Colon (tissue), 2 donors: ENCODE results near the gene FAM222B.

Experiments used
- FAIRE-seq: peaks from 2 replicates; lab custom pipeline; 2012; peaks lifted over from hg19 to GRCh38; lab: Jason Lieb, UNC
- donor health status: control.
- donor health status: control.

The FAM222B gene

DNA sequence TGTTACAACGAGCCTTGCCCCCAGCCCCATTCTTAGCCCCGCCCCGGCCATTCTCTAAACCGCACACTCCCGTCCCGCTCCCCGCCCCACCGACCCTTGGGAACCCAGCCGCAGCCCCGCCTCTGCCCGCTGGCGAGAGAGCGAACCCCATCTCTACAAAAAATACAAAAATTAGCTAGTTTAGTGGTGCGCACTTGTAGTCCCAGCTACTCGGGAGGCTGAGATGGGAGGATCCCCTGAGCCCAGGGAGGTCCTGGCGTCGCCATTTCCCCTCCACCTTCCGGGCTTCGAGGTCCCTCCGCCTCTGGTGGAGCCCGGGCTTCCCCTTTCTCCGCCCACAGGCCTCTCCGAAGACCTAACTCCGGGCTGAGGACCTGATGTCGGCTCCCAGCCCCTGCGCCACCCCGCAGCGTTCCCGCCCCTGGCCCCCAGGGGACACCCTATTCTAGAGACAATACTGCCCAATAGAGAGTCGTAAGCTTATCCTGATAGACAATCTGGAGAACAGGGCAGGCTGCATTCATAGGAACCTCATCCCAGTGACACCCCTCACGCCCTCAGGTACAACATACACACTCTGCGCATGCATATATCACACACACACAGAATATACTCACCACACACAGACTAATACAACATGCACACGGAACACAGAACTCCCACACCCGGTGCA lies 130.4 kb downstream of the FAM222B start:
- no peak for FAIRE-seq

DNA sequence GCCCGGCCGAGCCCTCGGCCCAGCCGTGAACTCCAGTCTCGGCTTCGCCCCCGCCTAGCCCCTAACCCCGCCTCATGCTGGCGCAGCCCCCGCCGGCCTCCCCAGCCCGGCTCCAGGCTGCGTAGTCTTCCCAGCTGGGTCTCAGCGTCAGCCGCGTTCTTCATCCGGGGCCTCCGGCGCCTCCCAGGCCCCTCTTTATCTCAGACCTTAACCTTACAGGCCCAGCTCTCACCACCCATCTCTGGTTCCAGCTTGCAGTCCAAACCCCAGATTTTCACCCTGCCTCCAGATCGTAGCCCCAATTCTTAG lies 130.9 kb downstream of the FAM222B start, which contains the start of gene PROCA1:
PROCA1 (minus strand) TSS at position 166 of the 309 bp plus-strand sequence. CDS start 228 bp downstream, outside the sequence.
- FAIRE-seq, result no peak

DNA sequence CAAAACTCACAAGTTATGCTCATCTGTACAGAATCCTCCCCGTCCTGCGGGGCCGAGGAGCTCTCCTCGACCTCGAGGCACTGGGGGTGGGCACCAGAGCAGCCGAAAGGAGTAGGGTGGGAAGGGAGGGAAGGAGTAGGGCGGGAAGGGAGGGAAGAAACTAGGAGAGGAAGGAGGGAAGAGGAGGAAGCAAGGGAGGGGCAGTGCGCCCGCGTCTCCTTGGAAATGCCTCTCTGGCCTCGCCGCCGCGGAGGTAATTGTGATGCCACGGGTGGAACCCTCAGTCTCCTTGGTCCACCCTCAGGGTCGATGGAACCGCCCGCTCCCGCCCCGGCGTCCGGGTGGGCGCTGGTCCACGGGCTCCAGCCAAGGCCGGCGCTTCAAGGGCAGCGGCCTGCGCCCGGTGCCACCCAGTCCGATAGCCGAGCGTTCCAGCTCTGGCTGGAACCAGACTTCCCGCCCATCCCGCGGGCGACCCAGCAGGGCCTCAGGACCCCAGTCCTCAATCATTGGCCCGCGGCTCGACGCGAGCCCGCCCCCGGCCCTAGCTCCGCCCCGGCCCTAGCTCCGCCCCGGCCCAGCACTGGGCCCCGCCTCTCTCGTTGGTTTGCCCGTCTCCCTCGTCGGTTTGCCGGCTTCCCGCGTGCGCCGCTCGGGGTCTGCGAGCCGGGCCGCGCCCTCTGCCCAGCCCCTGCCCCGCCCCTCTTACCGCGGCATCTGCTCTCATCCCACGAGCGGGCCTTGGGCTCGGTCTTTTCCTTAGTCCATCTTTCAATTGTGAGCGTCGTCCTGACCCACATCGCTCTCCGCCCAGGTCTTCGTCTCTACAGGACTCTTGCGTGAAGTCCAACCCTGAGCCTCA lies 131.5 kb downstream of the FAM222B start:
- no peak for FAIRE-seq

DNA sequence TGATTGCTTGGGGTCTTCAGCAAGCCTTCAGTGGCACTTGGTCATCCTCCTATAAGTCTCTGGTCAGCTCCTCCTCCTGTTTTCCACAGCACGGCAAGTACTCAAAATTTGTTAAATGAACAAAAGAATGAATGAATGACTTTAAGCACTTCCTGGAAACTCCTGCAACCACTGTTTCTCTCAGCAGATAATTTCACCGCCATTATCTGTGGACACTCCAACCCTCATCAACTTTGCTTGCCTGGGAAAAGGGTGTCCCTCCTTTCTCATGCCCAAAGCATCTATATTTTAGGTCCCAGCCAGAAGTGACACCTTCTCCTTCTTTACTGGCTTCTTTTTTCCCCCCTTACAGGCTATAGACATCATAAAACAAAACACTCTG lies 135.3 kb downstream of the FAM222B start:
- no peak for FAIRE-seq

DNA sequence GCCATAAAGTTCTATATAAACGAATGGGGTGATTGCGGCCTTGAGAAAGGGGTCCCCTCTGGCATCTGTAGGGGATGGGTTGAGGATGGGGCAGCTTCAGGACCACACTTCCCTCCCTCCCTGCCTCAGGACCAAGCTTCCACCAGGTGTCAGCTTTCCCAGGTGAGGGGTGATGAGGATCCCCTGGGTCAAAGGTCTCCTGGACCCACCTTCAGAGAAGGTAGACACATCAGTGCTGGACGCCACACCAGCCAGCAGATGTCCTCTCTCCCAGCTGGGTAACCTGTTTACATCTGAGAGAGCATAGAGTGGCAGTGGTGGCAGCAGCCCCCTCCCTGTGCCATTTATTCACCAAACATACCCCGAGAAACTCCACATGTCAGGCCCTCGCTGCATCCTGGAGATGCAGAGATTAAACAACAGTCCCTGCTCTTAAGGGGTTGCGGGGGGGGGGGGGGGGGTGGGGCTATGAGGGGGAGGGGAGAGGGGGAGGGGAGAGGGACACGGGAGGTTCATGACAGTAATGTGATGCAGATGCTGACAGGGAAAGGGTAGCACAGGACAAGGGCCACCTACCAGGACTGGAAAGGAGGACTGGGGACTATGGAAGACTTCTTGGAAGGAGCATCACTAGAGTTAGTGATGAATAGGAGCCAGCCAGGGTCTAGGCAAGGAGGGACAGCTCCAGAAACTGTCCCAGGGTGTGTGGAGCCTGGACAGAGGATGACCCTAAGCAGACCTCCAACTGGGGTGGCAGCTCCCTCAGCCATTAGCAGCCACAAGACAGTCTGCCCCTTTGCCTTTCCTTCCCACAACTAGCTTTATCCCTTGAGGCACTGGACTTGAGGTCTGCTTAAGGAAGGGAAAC lies 135.9 kb downstream of the FAM222B start:
- FAIRE-seq, result no peak
